ENCODE results near the gene PALLD. TPM values are rescaled to one million over a fixed set of nuclear protein-coding genes. Genes with fewer than 3 reads are reported as not detected.

Gene PALLD
- total and polyA plus RNA-seq, 2 of the 8 experiments (the other 6 are each of a cell fraction or from before 2014, with no cell fraction given): 10.5 to 25.0 TPM

- no peak overlapping the region for H4K8ac ChIP-seq (ENCODE audit: extremely low read depth, insufficient read depth, low read length)
- H4K5ac ChIP-seq (ENCODE audit: insufficient read length, low read depth, low read length): no peak overlapping the region
- H4K20me1 ChIP-seq (replicated peaks in 1 of 2; ENCODE audit: control insufficient read depth in 1 of 2, insufficient read depth in 2 of 2, low read length in 2 of 2): no peaks in the 10 kb centered on the region
- 86% methylated on average over 5 of the region's 5 CpGs; no CpG with 5 or more reads in 1 of the 2 experiments for WGBS, 2 experiments (ENCODE audit: extremely low coverage in 1 of 2, insufficient coverage in 1 of 2, insufficient read length in 1 of 2, insufficient replicate concordance in 2 of 2, low coverage in 1 of 2, low lambda C conversion rate in 2 of 2, missing lambda C conversion rate in 1 of 2)
- no peak overlapping the region for H3K4ac ChIP-seq (replicated peaks; ENCODE audit: insufficient read length, low read depth, low read length)
- no peak for FAIRE-seq
- no peak overlapping the region for H4K91ac ChIP-seq (replicated peaks; ENCODE audit: insufficient read length, low read length)
- H2AK5ac ChIP-seq (ENCODE audit: low read depth, low read length): no peak overlapping the region
- TF ChIP-seq EP300 (IDR thresholded peaks at IDR 0.05; ENCODE audit: borderline replicate concordance in 1 of 2, low read depth in 2 of 2, low read length in 2 of 2): no peak
- no peak for TF ChIP-seq PHF8 (conservative IDR thresholded peaks at IDR 0.05; ENCODE audit: low read depth, low read length)
- no peak for TF ChIP-seq ASH2L (IDR thresholded peaks at IDR 0.05; ENCODE audit: low read length)
- TF ChIP-seq GABPA (IDR thresholded peaks at IDR 0.05; ENCODE audit: borderline replicate concordance, insufficient read depth, low read length): no peak
- TF ChIP-seq JUND (IDR thresholded peaks at IDR 0.05; ENCODE audit: low read length): no peak
- TF ChIP-seq JUN (IDR thresholded peaks at IDR 0.05; ENCODE audit: low read depth, low read length): no peak
- TF ChIP-seq SAP30 (IDR thresholded peaks at IDR 0.05; ENCODE audit: insufficient read depth, insufficient replicate concordance, low read length): no peak
- TF ChIP-seq SP4 (IDR thresholded peaks at IDR 0.05; ENCODE audit: low read length): no peak
- TF ChIP-seq SRF (IDR thresholded peaks at IDR 0.05; ENCODE audit: low read depth, low read length): no peak
- no peak for TF ChIP-seq SP1 (IDR thresholded peaks at IDR 0.05; ENCODE audit: low read depth, low read length)
- TF ChIP-seq BACH1 (IDR thresholded peaks at IDR 0.05; ENCODE audit: low read length): no peak
- TF ChIP-seq RNF2 (IDR thresholded peaks at IDR 0.05; ENCODE audit: borderline replicate concordance, low read depth, low read length, missing control alignments, poor library complexity, severe bottlenecking): no peak
- no peak overlapping the region for H3K18ac ChIP-seq (ENCODE audit: extremely low read depth, low read length)
- H2BK12ac ChIP-seq (ENCODE audit: low read depth, low read length): no peak overlapping the region
- no peak overlapping the region for H3K9ac ChIP-seq (replicated peaks in 1 of 4; ENCODE audit: extremely low read depth in 1 of 4, low read depth in 3 of 4, low read length in 3 of 4)
- no peak for DNase-seq (ENCODE audit: low read depth in 1 of 2, low spot score in 2 of 2)
- POLR2A ChIA-PET (ENCODE audit: partially characterized antibody): no interaction called here
- no peaks in the 10 kb centered on the region for H3K9me3 ChIP-seq (ENCODE audit: insufficient read depth in 2 of 2, low read depth in 1 of 2, low read length in 1 of 2)
- no peak overlapping the region for H3K4me2 ChIP-seq (ENCODE audit: insufficient read depth in 1 of 2, low read depth in 2 of 2, low read length in 2 of 2)
- H3K56ac ChIP-seq (replicated peaks; ENCODE audit: insufficient read length, low read depth, low read length): no peak overlapping the region
- no peak overlapping the region for H2BK5ac ChIP-seq (ENCODE audit: low read depth, low read length)
- H2BK20ac ChIP-seq (ENCODE audit: low read length): no peak overlapping the region
- CTCF ChIA-PET (ENCODE audit: partially characterized antibody): interaction anchor here (1.2 to 2.7 kb wide), 3 partner anchors 8 to 347 kb away, joined by 3 to 15 read pairs (median 6); no protein-coding TSS in a partner anchor
- H3K4me1 ChIP-seq (replicated peaks in 1 of 4; ENCODE audit: control insufficient read depth in 3 of 4, insufficient read depth in 4 of 4, low read length in 3 of 4): no peaks in the 10 kb centered on the region
- no peaks in the 10 kb centered on the region for H3K79me2 ChIP-seq (ENCODE audit: control insufficient read depth in 1 of 2, insufficient read depth in 2 of 2, low read length in 2 of 2)
- no peaks in the 10 kb centered on the region for H3K36me3 ChIP-seq (ENCODE audit: control insufficient read depth in 2 of 4, insufficient read depth in 4 of 4, low read length in 3 of 4)
- no peak overlapping the region for H3K14ac ChIP-seq (ENCODE audit: insufficient read length)
- H3K23ac ChIP-seq (ENCODE audit: insufficient read length): no peak overlapping the region
- no peaks in the 10 kb centered on the region for H3K27me3 ChIP-seq (replicated peaks in 1 of 4; ENCODE audit: control insufficient read depth in 3 of 4, extremely low read depth in 1 of 4, insufficient read depth in 3 of 4, low read length in 3 of 4)
- H3K23me2 ChIP-seq (ENCODE audit: low read depth, low read length): no peaks in the 10 kb centered on the region
- H2BK120ac ChIP-seq (replicated peaks; ENCODE audit: low read depth, low read length): no peak overlapping the region
- H2BK15ac ChIP-seq (ENCODE audit: low read length): no peak overlapping the region
- H3K79me1 ChIP-seq (ENCODE audit: low read depth, low read length): no peaks in the 10 kb centered on the region
- H2AFZ ChIP-seq (ENCODE audit: low read length): no peak overlapping the region
- no peak overlapping the region for H3K4me3 ChIP-seq (ENCODE audit: extremely low read depth in 1 of 4, insufficient read depth in 2 of 4, low read depth in 3 of 4, low read length in 4 of 4)
- no peak overlapping the region for H3K27ac ChIP-seq (ENCODE audit: low read depth, low read length)
Observed at GRCh38 chr4:168574581-168575295, 77.9 kb downstream of the PALLD start.

Measured in H1 (cell line).